Left ventricle myocardium inferior (tissue), 1 donor: ENCODE measurements around the gene SLC39A12. TPM values are rescaled to one million over a fixed set of nuclear protein-coding genes. Genes with fewer than 3 reads are reported as not detected.
"Not testable (repeated sequence)": the region's sequence is repeated elsewhere in the genome, so short reads cannot be mapped to it uniquely, and the experiment has no call there.

Experiments used
- DNase-seq: peaks from one replicate; pipeline ENCODE4 v3.0.0-alpha.2; 2020
- H3K27ac ChIP-seq: fragments of 200-600 bp; replicated peaks from 2 replicates; pipeline ENCODE4 v1.8.0; 2021
- H3K27me3 ChIP-seq: fragments of 200-600 bp; 2 replicates; pipeline ENCODE4 v1.8.0; 2021; ENCODE audit warnings: low read depth
- H3K36me3 ChIP-seq: fragments of 200-600 bp; 2 replicates; pipeline ENCODE4 v1.8.0; 2021
- H3K4me1 ChIP-seq: fragments of 200-600 bp; 2 replicates; pipeline ENCODE4 v1.8.0; 2021
- H3K4me3 ChIP-seq: fragments of 200-600 bp; 2 replicates; pipeline ENCODE4 v1.8.0; 2021; ENCODE audit warnings: mild to moderate bottlenecking, moderate library complexity
- H3K9me3 ChIP-seq: fragments of 200-600 bp; replicated peaks from 2 replicates; pipeline ENCODE4 v1.8.0; 2021
- CTCF ChIP-seq: fragments of 200-600 bp; IDR thresholded peaks from 2 replicates; pipeline ENCODE4 v1.8.0; 2021; ENCODE audit warnings: antibody characterized with exemption, mild to moderate bottlenecking, borderline replicate concordance
- intact Hi-C: fragments of 100-400 bp; cut with micrococcal nuclease; formaldehyde crosslinking; loops from one replicate; pipeline ENCODE4 v1.11.0; 2022
- total RNA-seq: library from RNA; stranded (reverse); fragmentation: NEBNext Ultra II Directional; extraction: Animal tissue kit (Norgen Biotek cat#: 25700); gene quantifications from one replicate; pipeline ENCODE4 v1.2.1, GENCODE V29; 2021
- donor health status: DM: no; HTN: yes; CAD: no; lungs with severe emphysema.

SLC39A12 gene
- total RNA-seq, 1 donor from 2014 or later, result not detected

DNA sequence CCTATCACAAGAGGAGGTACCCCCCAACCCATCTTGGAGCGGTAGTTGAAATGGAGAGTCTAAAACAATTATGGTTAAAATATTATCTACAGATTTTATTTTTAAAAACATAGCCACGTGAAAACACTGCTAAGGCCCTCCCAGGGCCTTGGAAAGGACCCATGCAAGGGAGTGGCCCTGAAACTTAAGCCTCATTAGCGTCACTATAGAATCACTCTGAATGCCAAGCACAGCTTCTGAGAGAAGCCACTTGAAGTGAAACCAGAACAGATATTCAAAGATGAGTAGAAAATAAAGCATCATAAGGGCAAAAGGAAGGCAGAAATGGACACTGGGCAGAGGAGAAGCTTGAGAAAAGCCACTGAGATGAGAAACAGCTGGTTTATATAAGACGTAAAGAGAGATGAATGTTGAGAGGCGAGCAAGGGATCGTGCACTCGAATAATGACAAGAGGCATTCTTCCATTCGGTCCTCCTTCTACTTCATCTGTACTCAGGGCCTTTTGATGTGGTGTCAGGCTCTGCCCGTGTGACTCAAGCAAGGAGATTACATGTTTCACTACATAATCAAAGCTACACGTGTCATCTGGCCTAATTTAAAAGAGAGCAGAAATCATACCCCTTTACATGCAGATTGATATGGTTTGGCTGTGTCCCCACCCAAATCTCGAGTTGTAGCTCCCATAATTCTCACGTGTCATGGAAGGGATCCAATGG, 33.4 kb upstream of the SLC39A12 start:
- peaks cover 36% of the 10 kb centered on the region for H3K4me1 ChIP-seq
- no peaks in the 10 kb centered on the region for H3K36me3 ChIP-seq
- no peak for DNase-seq
- H3K4me3 ChIP-seq, result no peak overlapping the region
- no peak overlapping the region for H3K27ac ChIP-seq
- H3K27me3 ChIP-seq, result no peaks in the 10 kb centered on the region
- no peak for TF ChIP-seq CTCF
- intact Hi-C loops, result no loop called here
- H3K9me3 ChIP-seq, result peaks cover 14% of the 10 kb centered on the region

DNA sequence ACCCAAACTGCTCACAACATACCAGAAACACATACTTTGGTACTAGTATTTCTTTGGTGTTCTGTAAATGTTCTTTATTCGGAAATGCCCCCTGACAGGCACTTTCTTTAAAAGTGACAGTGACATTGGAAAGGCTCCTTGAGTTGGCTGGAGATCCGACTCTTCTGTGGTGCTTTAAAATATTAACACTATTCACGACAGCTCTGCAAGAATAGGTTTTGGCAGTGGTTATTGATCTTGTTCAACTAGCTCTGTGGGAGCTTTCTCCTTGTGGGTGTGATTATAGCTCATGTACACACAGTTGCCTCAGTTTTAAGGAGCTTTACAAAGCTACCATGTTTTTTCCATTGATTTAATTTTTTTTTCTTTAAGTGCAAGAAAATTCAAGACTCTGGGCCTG, 30.3 kb upstream of the SLC39A12 start:
- DNase-seq, result no peak
- H3K9me3 ChIP-seq, result peaks cover 14% of the 10 kb centered on the region
- intact Hi-C loops, result no loop called here
- H3K27ac ChIP-seq, result no peak overlapping the region
- H3K36me3 ChIP-seq, result no peaks in the 10 kb centered on the region
- H3K4me1 ChIP-seq, result peaks cover 9% of the 10 kb centered on the region
- TF ChIP-seq CTCF, result no peak
- no peaks in the 10 kb centered on the region for H3K27me3 ChIP-seq
- no peak overlapping the region for H3K4me3 ChIP-seq

- no peak for TF ChIP-seq CTCF
- H3K4me1 ChIP-seq, result peaks cover 9% of the 10 kb centered on the region
- DNase-seq, result no peak
- no peaks in the 10 kb centered on the region for H3K27me3 ChIP-seq
- H3K4me3 ChIP-seq, result no peak overlapping the region
- peaks cover 14% of the 10 kb centered on the region for H3K9me3 ChIP-seq
- intact Hi-C loops, result no loop called here
- H3K36me3 ChIP-seq, result no peaks in the 10 kb centered on the region
- no peak overlapping the region for H3K27ac ChIP-seq
These were observed 28.0 kb upstream of the SLC39A12 start for GRCh38 chr10:17923728-17924127.

GRCh38 chr10:17943033-17943745, 8.5 kb upstream of the SLC39A12 start:
- DNase-seq, result no peak
- H3K4me3 ChIP-seq, result no peak overlapping the region
- no peaks in the 10 kb centered on the region for H3K27me3 ChIP-seq
- intact Hi-C loops, result no loop called here
- H3K9me3 ChIP-seq, result no peaks in the 10 kb centered on the region
- no peaks in the 10 kb centered on the region for H3K4me1 ChIP-seq
- no peaks in the 10 kb centered on the region for H3K36me3 ChIP-seq
- H3K27ac ChIP-seq, result no peak overlapping the region
- no peak for TF ChIP-seq CTCF

DNA sequence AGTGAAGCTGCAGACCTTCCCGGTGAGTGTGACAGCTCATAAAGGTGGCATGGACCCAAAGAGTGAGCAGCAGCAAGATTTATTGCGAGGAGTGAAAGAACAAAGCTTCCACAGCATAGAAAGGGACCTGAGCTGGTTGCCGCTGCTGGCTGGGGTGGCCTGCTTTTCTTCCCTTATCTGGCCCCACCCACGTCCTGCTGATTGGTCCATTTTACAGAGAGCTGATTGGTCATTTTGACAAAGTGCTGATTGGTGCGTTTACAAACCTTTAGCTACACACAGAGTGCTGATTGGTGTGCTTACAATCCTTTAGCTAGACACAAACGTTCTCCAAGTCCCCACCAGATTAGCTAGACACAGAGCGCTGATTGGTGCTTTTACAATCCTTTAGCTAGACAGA, 1.4 kb upstream of the SLC39A12 start:
- H3K9me3 ChIP-seq, H3K36me3 ChIP-seq, DNase-seq, H3K4me1 ChIP-seq, H3K27me3 ChIP-seq, H3K4me3 ChIP-seq, H3K27ac ChIP-seq, intact Hi-C loops: not testable (repeated sequence)

DNA sequence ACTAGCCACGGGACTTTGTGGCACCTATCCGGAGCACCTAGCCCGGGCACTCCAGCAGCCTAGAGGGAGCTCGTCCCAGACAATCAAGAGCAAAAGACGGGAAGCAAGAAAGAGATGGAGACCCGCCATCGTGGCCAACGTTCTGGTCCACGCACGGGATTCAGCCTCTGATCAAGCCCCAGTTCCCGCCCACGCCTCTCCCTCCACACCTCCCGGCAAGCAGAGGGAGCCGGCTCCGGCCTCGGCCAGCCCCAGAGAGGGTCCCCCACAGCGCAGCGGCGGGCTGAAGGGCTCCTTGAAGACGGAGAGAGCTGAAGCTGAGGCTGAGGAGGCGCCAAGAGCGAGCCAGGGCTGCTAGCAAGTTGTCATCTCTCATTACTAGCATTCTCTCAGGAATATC, 992 bp upstream of the SLC39A12 start:
- Histone ChIP-seq H3K36me3 (no peaks in the 10 kb centered on the region), H3K27ac (no peak overlapping the region), H3K4me3 (no peak overlapping the region), H3K27me3 (no peaks in the 10 kb centered on the region), H3K4me1 (no peaks in the 10 kb centered on the region), H3K9me3 (no peaks in the 10 kb centered on the region)
- no peak for TF ChIP-seq CTCF
- intact Hi-C loops, result no loop called here
- DNase-seq, result no peak

GRCh38 chr10:17954372-17954771, 2.7 kb downstream of the SLC39A12 start:
- intact Hi-C loops, H3K36me3 ChIP-seq, H3K9me3 ChIP-seq, H3K27ac ChIP-seq, H3K4me1 ChIP-seq, H3K4me3 ChIP-seq, H3K27me3 ChIP-seq, DNase-seq: not testable (repeated sequence)
